NCI-H1417 treated with DMSO at 0.1 percent for 48 hours (cell line): Measurements from ENCODE around the gene IMMP2L.

ENCODE experiments used
- DNase-seq: peaks from one replicate; lab custom pipeline; 2025; lab: John Stamatoyannopoulos, UW

Gene IMMP2L

DNA sequence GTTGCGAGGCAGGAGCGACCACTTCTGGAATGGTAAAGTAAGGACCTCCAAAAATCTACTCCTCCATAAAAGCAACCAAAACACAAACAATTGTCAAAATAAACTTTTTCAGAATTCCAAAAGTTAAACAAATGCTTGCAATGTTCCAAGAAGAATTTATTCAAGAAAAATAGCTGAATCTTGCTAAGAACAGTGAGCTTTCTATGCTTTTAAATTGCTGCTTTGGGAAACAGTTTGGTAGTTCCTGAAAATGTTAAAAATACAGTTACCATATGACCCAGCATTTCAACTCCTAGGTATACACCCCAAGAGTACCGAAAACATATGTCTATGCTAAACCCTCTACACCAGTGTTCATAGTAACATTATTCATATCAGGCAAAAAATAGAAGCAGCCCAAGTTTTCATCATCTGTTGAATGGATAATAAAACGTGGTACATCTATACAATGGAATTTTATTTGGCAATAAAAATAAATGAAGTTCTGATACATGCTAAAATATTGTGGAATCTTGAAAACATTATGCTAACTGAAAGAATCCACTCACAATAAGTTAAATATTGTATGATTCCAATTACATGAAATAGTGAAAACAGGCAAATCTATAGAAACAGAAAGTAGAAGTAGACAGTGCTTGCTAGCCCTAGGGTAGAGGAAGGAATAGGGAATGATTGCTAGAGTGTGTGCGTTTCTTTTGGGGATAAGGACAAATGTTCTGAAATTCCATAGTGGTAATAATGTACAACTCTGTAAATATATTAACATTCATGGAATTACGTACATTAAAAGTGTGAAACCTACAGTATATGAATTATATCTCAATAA is 414.4 kb downstream of the IMMP2L start:
- DNase-seq: no peak

- DNase-seq: no peak
Observed at GRCh38 chr7:111146136-111146535, 416.2 kb downstream of the IMMP2L start.

DNA sequence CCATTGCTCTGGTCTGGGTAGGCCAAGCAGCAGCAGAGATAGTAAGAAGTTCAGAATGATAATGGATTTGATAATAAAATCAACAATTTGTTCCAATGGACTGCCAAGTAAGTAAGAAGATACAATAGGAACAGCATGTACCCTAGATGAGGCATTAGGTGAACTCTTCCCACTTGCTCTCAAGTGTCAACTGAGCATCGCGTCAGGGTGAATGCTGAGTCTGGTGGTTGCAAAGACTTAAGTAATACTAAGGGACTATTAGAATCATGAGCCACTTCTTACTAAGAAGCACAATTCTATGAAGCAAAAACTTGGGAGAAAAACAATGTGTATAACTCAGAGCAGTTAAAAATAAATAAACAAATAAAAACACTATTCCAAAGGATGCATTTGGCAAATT is 416.8 kb downstream of the IMMP2L start:
- no peak for DNase-seq

DNA sequence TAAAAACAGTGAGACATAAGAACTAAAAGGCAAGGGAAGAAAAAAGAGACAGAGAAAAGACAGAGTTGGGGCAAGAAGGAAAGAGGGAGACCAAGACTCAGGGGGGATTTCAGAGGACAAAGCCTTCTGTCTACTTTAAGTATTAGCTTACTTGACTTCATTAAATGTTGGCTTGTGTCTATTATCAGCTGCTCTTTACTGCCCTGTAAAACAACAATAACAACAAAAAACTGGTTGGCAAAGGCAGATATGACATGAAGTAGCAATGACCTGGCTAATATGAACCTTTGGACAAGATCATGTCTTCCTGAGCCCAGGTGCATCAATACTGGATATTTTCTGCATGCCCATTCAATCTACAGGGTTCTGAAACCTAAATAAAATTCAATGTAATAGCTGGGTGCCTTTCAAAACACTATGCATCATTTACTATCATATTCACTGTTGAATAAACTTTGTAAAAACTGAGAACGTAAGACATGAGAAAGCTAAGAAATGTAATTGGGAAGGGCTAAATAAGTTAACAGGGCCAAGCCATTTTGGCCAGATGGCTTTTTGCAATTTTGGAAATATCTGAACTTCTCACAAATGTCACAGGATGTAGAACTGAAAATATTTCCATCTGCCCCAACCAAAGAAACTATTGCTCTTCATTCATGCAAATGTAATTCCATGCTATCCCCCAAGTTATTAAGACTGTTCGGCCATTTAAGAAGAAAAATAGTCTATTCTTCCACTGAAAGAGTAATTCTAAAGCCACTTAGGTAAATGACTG is 422.0 kb downstream of the IMMP2L start:
- DNase-seq: no peak

GRCh38 chr7:111138586-111138985 is 423.7 kb downstream of the IMMP2L start:
- no peak for DNase-seq

- DNase-seq: no peak
Observed at GRCh38 chr7:111138193-111138569, 424.1 kb downstream of the IMMP2L start.

GRCh38 chr7:111137296-111138192 is 424.7 kb downstream of the IMMP2L start:
- DNase-seq: no peak

GRCh38 chr7:111132833-111133232 is 429.5 kb downstream of the IMMP2L start:
- no peak for DNase-seq

GRCh38 chr7:111129435-111129834 is 432.9 kb downstream of the IMMP2L start:
- no peak for DNase-seq

GRCh38 chr7:111126987-111127386 is 435.3 kb downstream of the IMMP2L start:
- no peak for DNase-seq

DNA sequence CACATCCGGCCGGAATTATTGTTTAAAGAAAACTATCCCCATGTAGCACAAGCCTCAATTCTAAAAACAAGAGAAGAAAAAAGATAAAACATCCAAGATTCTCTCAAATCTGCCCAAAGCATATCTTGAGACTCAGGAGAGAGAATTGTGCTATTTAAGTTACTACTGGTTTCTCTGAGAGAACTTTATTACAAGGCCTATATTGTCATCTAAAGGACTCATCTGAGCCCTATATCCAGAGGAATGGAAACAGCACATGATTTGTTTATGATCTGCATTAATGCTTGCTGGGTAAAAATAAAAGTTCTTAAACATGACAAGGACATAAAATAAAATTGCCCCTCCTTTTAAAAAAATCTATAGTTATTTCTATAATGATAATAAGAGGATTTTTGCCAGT is 446.3 kb downstream of the IMMP2L start:
- no peak for DNase-seq

GRCh38 chr7:111113263-111114017 is 448.9 kb downstream of the IMMP2L start:
- DNase-seq: no peak

DNA sequence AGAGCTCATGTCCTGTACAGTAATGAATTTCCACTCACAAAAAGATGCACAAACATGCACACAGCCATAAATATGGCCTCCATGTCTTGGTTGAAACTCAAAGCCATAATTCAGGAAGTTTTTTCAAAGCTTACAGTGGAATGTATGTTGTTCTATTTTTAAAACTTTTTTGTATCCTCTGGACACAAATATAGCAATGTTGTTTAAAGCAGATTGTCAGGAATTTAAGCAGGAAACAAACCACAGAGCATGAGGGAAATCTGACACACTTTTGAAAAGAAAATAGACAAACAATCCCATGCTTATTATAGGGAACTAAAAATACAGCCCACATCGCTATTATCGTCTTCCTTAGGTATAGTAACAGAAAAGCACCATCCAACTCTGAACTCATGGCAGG is 449.9 kb downstream of the IMMP2L start:
- no peak for DNase-seq

GRCh38 chr7:111108496-111108895 is 453.8 kb downstream of the IMMP2L start:
- DNase-seq: peak; percentile 80

DNA sequence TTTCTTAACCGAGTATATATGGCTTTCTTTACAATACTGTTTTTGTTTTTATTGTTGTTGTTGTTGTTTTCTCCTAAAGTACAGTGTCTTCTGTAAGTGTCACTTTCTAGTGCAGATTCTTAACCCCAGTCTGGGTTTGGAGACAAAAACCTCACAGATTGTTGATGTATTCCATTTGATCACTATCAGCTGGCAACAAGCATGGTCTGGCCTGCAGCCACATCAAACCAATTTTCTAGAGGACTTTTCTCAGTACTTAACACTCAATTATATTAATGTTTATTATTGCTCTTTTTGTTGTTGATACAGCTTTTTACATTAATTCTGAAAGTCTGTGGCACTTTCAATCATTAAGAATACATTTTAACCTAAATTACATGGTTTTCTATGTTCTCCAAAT is 454.3 kb downstream of the IMMP2L start:
- peak; percentile 80 for DNase-seq

- no peak for DNase-seq
Observed at GRCh38 chr7:111107579-111107978, 454.7 kb downstream of the IMMP2L start.

DNA sequence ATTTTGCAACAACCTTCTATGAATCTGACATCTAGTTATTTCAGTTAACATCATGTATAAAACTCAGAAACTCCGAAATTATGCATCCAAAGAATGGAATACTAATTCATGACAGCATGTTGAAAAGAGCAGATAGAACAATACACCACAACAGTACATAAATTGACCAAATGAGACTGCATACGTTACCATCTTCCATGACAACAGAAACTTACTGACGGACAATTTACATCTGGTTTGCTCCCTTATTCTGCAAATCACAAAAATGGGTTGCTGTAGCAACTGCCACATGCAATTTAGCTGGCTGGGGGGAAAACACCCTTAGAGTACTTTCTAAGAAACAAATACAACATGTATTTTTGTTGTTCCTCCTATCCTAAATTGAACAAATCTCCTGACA is 457.0 kb downstream of the IMMP2L start:
- DNase-seq: no peak

DNA sequence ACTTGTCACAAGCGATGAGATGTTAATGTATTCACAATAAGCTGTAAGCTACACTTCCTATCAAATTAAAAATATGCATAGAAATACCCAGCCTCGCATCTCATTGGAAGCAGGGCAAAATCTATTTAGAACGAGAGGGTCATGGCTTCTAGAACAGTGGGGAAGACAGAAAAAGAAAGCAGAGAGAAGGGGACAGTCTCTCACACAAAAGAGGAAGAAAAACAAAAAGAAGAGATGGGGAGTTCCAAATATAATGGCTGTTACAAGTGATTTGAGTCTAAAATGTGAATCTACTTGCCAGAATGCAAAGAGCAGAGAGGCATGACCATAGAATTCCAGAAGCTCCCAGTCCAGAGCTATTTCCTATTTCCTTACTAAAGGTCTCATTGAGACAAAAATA is 457.6 kb downstream of the IMMP2L start:
- no peak for DNase-seq

- no peak for DNase-seq
Observed at GRCh38 chr7:111103678-111104274, 458.5 kb downstream of the IMMP2L start.

- DNase-seq: no peak
Observed at GRCh38 chr7:111103136-111103535, 459.2 kb downstream of the IMMP2L start.
